H1 (cell line): ENCODE measurements around the gene DYNC1I1. TPM values are rescaled to one million over a fixed set of nuclear protein-coding genes. Genes with fewer than 3 reads are reported as not detected.

Experiments
- CTCF ChIA-PET: fragments of 300-600 bp; sonication (Branson Sonifier 250); formaldehyde crosslinking; loops from one replicate; lab custom pipeline; 2021; ENCODE audit not compliant: partially characterized antibody; lab: Charles Lee
- POLR2A ChIA-PET: fragments of 300-600 bp; sonication (Branson Sonifier 250); formaldehyde crosslinking; loops from one replicate; lab custom pipeline; 2021; ENCODE audit warnings: inconsistent platforms; ENCODE audit not compliant: partially characterized antibody; lab: Charles Lee
- DNase-seq, 2 experiments: peaks; one replicate each; pipeline versions ENCODE4 v3.0.0 to v3.0.0-alpha.2; 2010 to 2022; ENCODE audit warnings: low spot score in 2 of 2, low read depth in 1 of 2, mixed read lengths in 1 of 2
- FAIRE-seq: peaks from 2 replicates; lab custom pipeline; 2011; peaks lifted over from hg19 to GRCh38; lab: Jason Lieb, UNC
- H2AFZ ChIP-seq: 2 replicates; pipeline ENCODE4 v1.8.1; 2012; ENCODE audit warnings: low read length, inconsistent platforms
- H2AK5ac ChIP-seq: 2 replicates; pipeline ENCODE4 v1.6.1; 2013; ENCODE audit warnings: low read depth, low read length
- H2BK120ac ChIP-seq: replicated peaks from 2 replicates; pipeline ENCODE3; 2013; ENCODE audit warnings: low read depth, low read length, inconsistent platforms
- H2BK12ac ChIP-seq: 2 replicates; pipeline ENCODE4 v1.6.1; 2013; ENCODE audit warnings: low read depth, low read length
- H2BK15ac ChIP-seq: 2 replicates; pipeline ENCODE4 v1.6.1; 2013; ENCODE audit warnings: low read length
- H2BK20ac ChIP-seq: 2 replicates; pipeline ENCODE4 v1.6.1; 2013; ENCODE audit warnings: low read length
- H2BK5ac ChIP-seq: 2 replicates; pipeline ENCODE4 v1.6.1; 2013; ENCODE audit warnings: low read depth, low read length
- H3K14ac ChIP-seq: 2 replicates; pipeline ENCODE4 v1.6.1; 2013; ENCODE audit warnings: inconsistent platforms; ENCODE audit not compliant: insufficient read length
- H3K18ac ChIP-seq: 2 replicates; pipeline ENCODE4 v1.6.1; 2013; ENCODE audit warnings: low read length; ENCODE audit errors: extremely low read depth
- H3K23ac ChIP-seq: 2 replicates; pipeline ENCODE4 v1.6.1; 2013; ENCODE audit warnings: inconsistent platforms; ENCODE audit not compliant: insufficient read length
- H3K23me2 ChIP-seq: 2 replicates; pipeline ENCODE4 v1.6.1; 2013; ENCODE audit warnings: low read depth, low read length
- H3K27ac ChIP-seq: 2 replicates; pipeline ENCODE4 v1.6.1; 2011; ENCODE audit warnings: low read depth, low read length, inconsistent platforms
- H3K27me3 ChIP-seq, 4 experiments: replicated peaks in 1 of 4; 1 replicate in 1 of 4; 2 replicates in 3 of 4; pipeline versions ENCODE4 v1.6.1 to v1.8.1; 2011 to 2013; ENCODE audit warnings: low read length in 3 of 4, mild to moderate bottlenecking in 3 of 4, inconsistent platforms in 2 of 4, mixed read lengths in 2 of 4, moderate library complexity in 1 of 4; ENCODE audit not compliant: control insufficient read depth in 3 of 4, insufficient read depth in 3 of 4; ENCODE audit errors: extremely low read depth in 1 of 4
- H3K36me3 ChIP-seq, 4 experiments: 2 replicates each; pipeline versions ENCODE4 v1.6.1 to v1.8.1; 2011 to 2013; ENCODE audit warnings: mild to moderate bottlenecking in 4 of 4, low read length in 3 of 4, moderate library complexity in 2 of 4, control low read depth in 1 of 4, inconsistent platforms in 1 of 4; ENCODE audit not compliant: insufficient read depth in 4 of 4, control insufficient read depth in 2 of 4
- H3K4ac ChIP-seq: replicated peaks from 2 replicates; pipeline ENCODE3; 2013; ENCODE audit warnings: low read length, low read depth, mixed read lengths, inconsistent platforms; ENCODE audit not compliant: insufficient read length
- H3K4me1 ChIP-seq, 4 experiments: replicated peaks in 1 of 4; 1 replicate in 1 of 4; 2 replicates in 3 of 4; pipeline versions ENCODE4 v1.6.1 to v1.8.1; 2011 to 2013; ENCODE audit warnings: low read length in 3 of 4, inconsistent platforms in 2 of 4, mixed read lengths in 1 of 4; ENCODE audit not compliant: insufficient read depth in 4 of 4, control insufficient read depth in 3 of 4
- H3K4me2 ChIP-seq, 2 experiments: 2 replicates each; pipeline versions ENCODE4 v1.6.1 to v1.8.1; 2011 to 2013; ENCODE audit warnings: low read depth in 2 of 2, low read length in 2 of 2, control low read depth in 1 of 2, inconsistent platforms in 1 of 2, mild to moderate bottlenecking in 1 of 2; ENCODE audit not compliant: insufficient read depth in 1 of 2
- H3K4me3 ChIP-seq, 4 experiments: fragments of 200-600, 300-600 bp in 1 of 4; sonication (generic), shearing (Covaris generic), sonication (Bioruptor Twin) in 1 of 4; 2 replicates each; pipeline versions ENCODE4 v1.5.1 to v1.8.1; 2011 to 2016; ENCODE audit warnings: low read length in 4 of 4, low read depth in 3 of 4, control low read depth in 2 of 4, inconsistent platforms in 2 of 4, mild to moderate bottlenecking in 2 of 4, mixed read lengths in 1 of 4, moderate library complexity in 1 of 4; ENCODE audit not compliant: insufficient read depth in 2 of 4; ENCODE audit errors: extremely low read depth in 1 of 4
- H3K56ac ChIP-seq: replicated peaks from 2 replicates; pipeline ENCODE3; 2013; ENCODE audit warnings: low read depth, mild to moderate bottlenecking, mixed read lengths, low read length, inconsistent platforms; ENCODE audit not compliant: insufficient read length
- H3K79me1 ChIP-seq: 2 replicates; pipeline ENCODE4 v1.6.1; 2013; ENCODE audit warnings: low read depth, low read length, control low read depth
- H3K79me2 ChIP-seq, 2 experiments: 2 replicates each; pipeline versions ENCODE4 v1.6.1 to v1.8.1; 2012 to 2013; ENCODE audit warnings: low read length in 2 of 2, mild to moderate bottlenecking in 2 of 2, inconsistent platforms in 1 of 2; ENCODE audit not compliant: insufficient read depth in 2 of 2, control insufficient read depth in 1 of 2
- H3K9ac ChIP-seq, 4 experiments: replicated peaks in 1 of 4; 1 replicate in 1 of 4; 2 replicates in 3 of 4; pipeline versions ENCODE4 v1.6.1 to v1.8.1; 2011 to 2013; ENCODE audit warnings: low read depth in 3 of 4, low read length in 3 of 4, control low read depth in 2 of 4, mild to moderate bottlenecking in 2 of 4, moderate library complexity in 2 of 4, inconsistent platforms in 1 of 4; ENCODE audit errors: extremely low read depth in 1 of 4
- H3K9me3 ChIP-seq, 2 experiments: 2 replicates each; pipeline versions ENCODE4 v1.6.1 to v1.8.1; 2012 to 2013; ENCODE audit warnings: mild to moderate bottlenecking in 2 of 2, moderate library complexity in 2 of 2, control low read depth in 1 of 2, inconsistent platforms in 1 of 2, low read depth in 1 of 2, low read length in 1 of 2, mixed read lengths in 1 of 2; ENCODE audit not compliant: insufficient read depth in 2 of 2
- H4K20me1 ChIP-seq, 2 experiments: replicated peaks in 1 of 2; 2 replicates each; pipeline versions ENCODE3 to v1.8.1; 2011 to 2013; ENCODE audit warnings: inconsistent platforms in 2 of 2, low read length in 2 of 2, mild to moderate bottlenecking in 1 of 2; ENCODE audit not compliant: insufficient read depth in 2 of 2, control insufficient read depth in 1 of 2
- H4K5ac ChIP-seq: 2 replicates; pipeline ENCODE4 v1.6.1; 2013; ENCODE audit warnings: low read length, low read depth, mixed read lengths, inconsistent platforms; ENCODE audit not compliant: insufficient read length
- H4K8ac ChIP-seq: 2 replicates; pipeline ENCODE4 v1.8.0; 2013; ENCODE audit warnings: mild to moderate bottlenecking, moderate library complexity, low read length, inconsistent platforms; ENCODE audit not compliant: insufficient read depth; ENCODE audit errors: extremely low read depth
- H4K91ac ChIP-seq: replicated peaks from 2 replicates; pipeline ENCODE3; 2013; ENCODE audit warnings: low read length, mixed read lengths, inconsistent platforms; ENCODE audit not compliant: insufficient read length
- WGBS, 2 experiments: shearing (Covaris generic) in 1 of 2; methylation state at CpG; one replicate each; pipeline versions ENCODE4 v1.1.6 to v1.1.7; 2013 to 2015; ENCODE audit warnings: low lambda C conversion rate in 2 of 2, mixed read lengths in 2 of 2, inconsistent platforms in 1 of 2, low coverage in 1 of 2, missing lambda C conversion rate in 1 of 2; ENCODE audit not compliant: insufficient replicate concordance in 2 of 2, insufficient coverage in 1 of 2, insufficient read length in 1 of 2; ENCODE audit errors: extremely low coverage in 1 of 2, missing lambda C conversion rate in 1 of 2; 5-methylcytosine and 5-hydroxymethylcytosine counted together
- polyA plus RNA-seq, 7 experiments: library from polyadenylated mRNA; depleted of rRNA in 3 of 7; stranded (reverse) in 5 of 7; unstranded in 2 of 7; fragments of >200 nt in 5 of 7; fragments of 200-250 nt in 2 of 7; gene quantifications; 1 replicate in 5 of 7; 2 replicates in 1 of 7; 4 replicates in 1 of 7; pipeline versions ENCODE4 v1.2.1 to v1.2.3, GENCODE V29; 2011 to 2013; ENCODE audit warnings: missing spikeins in 2 of 7, mixed read lengths in 2 of 7
- total RNA-seq: library from RNA; stranded (reverse); fragmentation: NEBNext Ultra II Directional; extraction: Animal tissue kit (Norgen Biotek cat#: 25700); gene quantifications from 2 replicates; pipeline ENCODE4 v1.2.1, GENCODE V29; 2021

DYNC1I1 gene
- total and polyA plus RNA-seq, 2 of the 8 experiments (the other 6 are each of a cell fraction or from before 2014, with no cell fraction given) = 0.45 to 0.58 TPM

- H3K56ac ChIP-seq = no peak overlapping the region
- H4K20me1 ChIP-seq = no peaks in the 10 kb centered on the region
- no peak overlapping the region for H2BK120ac ChIP-seq
- no peak overlapping the region for H2BK12ac ChIP-seq
- H3K14ac ChIP-seq = no peak overlapping the region
- H3K4ac ChIP-seq = no peak overlapping the region
- H3K27ac ChIP-seq = no peak overlapping the region
- H2AFZ ChIP-seq = no peak overlapping the region
- no peaks in the 10 kb centered on the region for H3K79me2 ChIP-seq
- CTCF ChIA-PET = interaction anchor here (1.4 to 3.3 kb wide), 4 partner anchors 14 to 62 kb away, joined by 4 to 14 read pairs (median 8); no protein-coding TSS in a partner anchor
- FAIRE-seq = no peak
- H2BK5ac ChIP-seq = no peak overlapping the region
- no peaks in the 10 kb centered on the region for H3K23me2 ChIP-seq
- H2AK5ac ChIP-seq = no peak overlapping the region
- H3K4me1 ChIP-seq = no peaks in the 10 kb centered on the region
- no peaks in the 10 kb centered on the region for H3K9me3 ChIP-seq
- H3K9ac ChIP-seq = no peak overlapping the region
- no peaks in the 10 kb centered on the region for H3K27me3 ChIP-seq
- no peaks in the 10 kb centered on the region for H3K36me3 ChIP-seq
- no peak overlapping the region for H4K8ac ChIP-seq
- no peak overlapping the region for H2BK15ac ChIP-seq
- H3K79me1 ChIP-seq = no peaks in the 10 kb centered on the region
- 71% methylated on average over 2 of the region's 2 CpGs; no CpG with 5 or more reads in 1 of the 2 experiments for WGBS, 2 experiments
- no peak overlapping the region for H3K4me3 ChIP-seq
- H3K23ac ChIP-seq = no peak overlapping the region
- H4K91ac ChIP-seq = no peak overlapping the region
- H3K4me2 ChIP-seq = no peak overlapping the region
- DNase-seq = no peak
- no peak overlapping the region for H4K5ac ChIP-seq
- H2BK20ac ChIP-seq = no peak overlapping the region
- no peak overlapping the region for H3K18ac ChIP-seq
- POLR2A ChIA-PET = no interaction called here
These were observed 36.0 kb downstream of the DYNC1I1 start for GRCh38 chr7:95808396-95808795.
